Measurements from ENCODE around the gene PLA2G2D.

DNA sequence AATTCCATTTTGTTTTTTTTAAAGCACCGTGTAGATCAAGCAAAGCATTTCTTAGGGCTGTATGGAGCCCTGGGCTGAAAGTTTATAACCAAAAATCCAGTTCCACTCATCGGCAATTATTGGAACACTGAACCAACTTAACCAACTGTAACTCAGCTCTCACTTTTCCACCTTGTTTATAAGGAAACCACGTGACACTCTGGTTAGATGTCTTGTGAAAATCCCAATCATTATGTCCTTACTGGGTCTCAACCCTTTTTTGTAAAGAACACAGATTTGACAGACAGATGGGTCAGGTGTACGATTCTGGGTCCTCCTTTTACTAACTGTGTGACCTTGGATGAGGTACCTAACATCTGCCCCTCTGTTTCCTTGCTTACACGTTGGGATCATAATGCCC is 43.1 kb downstream of the PLA2G2D start:
- TF ChIP-seq EGR1 (IDR thresholded peaks at IDR 0.05; ENCODE audit: low read depth in 2 of 2), result no peak
- TF ChIP-seq, protein P1, sequence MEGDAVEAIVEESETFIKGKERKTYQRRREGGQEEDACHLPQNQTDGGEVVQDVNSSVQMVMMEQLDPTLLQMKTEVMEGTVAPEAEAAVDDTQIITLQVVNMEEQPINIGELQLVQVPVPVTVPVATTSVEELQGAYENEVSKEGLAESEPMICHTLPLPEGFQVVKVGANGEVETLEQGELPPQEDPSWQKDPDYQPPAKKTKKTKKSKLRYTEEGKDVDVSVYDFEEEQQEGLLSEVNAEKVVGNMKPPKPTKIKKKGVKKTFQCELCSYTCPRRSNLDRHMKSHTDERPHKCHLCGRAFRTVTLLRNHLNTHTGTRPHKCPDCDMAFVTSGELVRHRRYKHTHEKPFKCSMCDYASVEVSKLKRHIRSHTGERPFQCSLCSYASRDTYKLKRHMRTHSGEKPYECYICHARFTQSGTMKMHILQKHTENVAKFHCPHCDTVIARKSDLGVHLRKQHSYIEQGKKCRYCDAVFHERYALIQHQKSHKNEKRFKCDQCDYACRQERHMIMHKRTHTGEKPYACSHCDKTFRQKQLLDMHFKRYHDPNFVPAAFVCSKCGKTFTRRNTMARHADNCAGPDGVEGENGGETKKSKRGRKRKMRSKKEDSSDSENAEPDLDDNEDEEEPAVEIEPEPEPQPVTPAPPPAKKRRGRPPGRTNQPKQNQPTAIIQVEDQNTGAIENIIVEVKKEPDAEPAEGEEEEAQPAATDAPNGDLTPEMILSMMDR (IDR thresholded peaks at IDR 0.05; ENCODE audit: low read depth, low read length, missing input control), result no peak
- TF ChIP-seq RXRA (IDR thresholded peaks at IDR 0.05), result no peak
- TF ChIP-seq ZBTB33 (IDR thresholded peaks at IDR 0.05), result no peak
- no peak for TF ChIP-seq FOXA1 (IDR thresholded peaks at IDR 0.05)
- TF ChIP-seq SP1 (IDR thresholded peaks at IDR 0.05), result no peak

Measured in liver (tissue), 3 donors.